HEK293 (cell line): ENCODE results near the gene LRRC8D.

Experiments
- CTCF ChIP-seq: fragments of 450-650 bp; formaldehyde crosslinking; IDR thresholded peaks from 2 replicates; pipeline ENCODE4 v1.5.1; 2016; ENCODE audit warnings: missing biosample characterization, missing genetic modification characterization
- ELK4 ChIP-seq: IDR thresholded peaks from 2 replicates; pipeline ENCODE4 v1.6.1; 2011; ENCODE audit warnings: mild to moderate bottlenecking, low read depth, low read length, borderline replicate concordance

- TF ChIP-seq ELK4 (no peak), CTCF (tag by site-specific recombination) (no peak)
Observed at GRCh38 chr1:89939693-89940438, 119.0 kb downstream of the LRRC8D start.
